GM12874 (cell line): Measurements from ENCODE around the gene ZNF536.

Source experiments
- CTCF ChIP-seq: IDR thresholded peaks from 2 replicates; pipeline ENCODE4 v1.5.1; 2011; ENCODE audit warnings: low read depth, mild to moderate bottlenecking, control low read depth, low read length, moderate library complexity; ENCODE audit not compliant: insufficient read depth

The ZNF536 gene

GRCh38 chr19:30520735-30521479, 148.7 kb downstream of the ZNF536 start:
- TF ChIP-seq CTCF, result no peak

GRCh38 chr19:30521937-30522336, 149.8 kb downstream of the ZNF536 start:
- TF ChIP-seq CTCF, result no peak

- TF ChIP-seq CTCF, result no peak
Observed at GRCh38 chr19:30522341-30522740, 150.2 kb downstream of the ZNF536 start.

- TF ChIP-seq CTCF, result no peak
Observed at GRCh38 chr19:30523791-30524190, 151.6 kb downstream of the ZNF536 start.

- TF ChIP-seq CTCF, result no peak
Observed at GRCh38 chr19:30525383-30525782, 153.2 kb downstream of the ZNF536 start.

- no peak for TF ChIP-seq CTCF
Observed at GRCh38 chr19:30528919-30529318, 156.7 kb downstream of the ZNF536 start.

- TF ChIP-seq CTCF, result no peak
Observed at GRCh38 chr19:30529876-30530275, 157.7 kb downstream of the ZNF536 start.
